ENCODE results near the gene IL6.
"Not testable (repeated sequence)": the region's sequence is repeated elsewhere in the genome, so short reads cannot be mapped to it uniquely, and the experiment has no call there.

IL6 gene

DNA sequence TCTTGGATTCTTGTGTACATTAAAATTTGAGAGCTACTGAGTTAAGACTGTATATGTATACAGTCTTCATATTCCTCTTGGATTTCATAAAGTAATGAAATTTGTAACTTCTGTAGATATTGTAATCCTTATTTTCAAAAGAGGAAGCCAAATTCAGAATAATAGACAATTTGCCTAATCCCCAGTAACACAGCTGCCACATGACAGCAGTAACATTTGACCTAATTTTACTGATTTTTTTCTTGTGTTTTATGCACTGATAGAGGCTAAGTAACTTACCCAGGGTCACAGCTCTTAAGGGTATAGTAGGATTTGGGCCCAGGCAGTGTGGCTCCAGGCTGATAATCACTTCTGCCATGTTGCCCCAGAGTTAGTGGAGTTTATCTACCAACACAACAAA, 40.4 kb upstream of the IL6 start:
- DNase-seq (ENCODE audit: low read depth), result no peak
- H3K4me3 ChIP-seq (ENCODE audit: low read length), result no peak overlapping the region
- TF ChIP-seq, protein P1, sequence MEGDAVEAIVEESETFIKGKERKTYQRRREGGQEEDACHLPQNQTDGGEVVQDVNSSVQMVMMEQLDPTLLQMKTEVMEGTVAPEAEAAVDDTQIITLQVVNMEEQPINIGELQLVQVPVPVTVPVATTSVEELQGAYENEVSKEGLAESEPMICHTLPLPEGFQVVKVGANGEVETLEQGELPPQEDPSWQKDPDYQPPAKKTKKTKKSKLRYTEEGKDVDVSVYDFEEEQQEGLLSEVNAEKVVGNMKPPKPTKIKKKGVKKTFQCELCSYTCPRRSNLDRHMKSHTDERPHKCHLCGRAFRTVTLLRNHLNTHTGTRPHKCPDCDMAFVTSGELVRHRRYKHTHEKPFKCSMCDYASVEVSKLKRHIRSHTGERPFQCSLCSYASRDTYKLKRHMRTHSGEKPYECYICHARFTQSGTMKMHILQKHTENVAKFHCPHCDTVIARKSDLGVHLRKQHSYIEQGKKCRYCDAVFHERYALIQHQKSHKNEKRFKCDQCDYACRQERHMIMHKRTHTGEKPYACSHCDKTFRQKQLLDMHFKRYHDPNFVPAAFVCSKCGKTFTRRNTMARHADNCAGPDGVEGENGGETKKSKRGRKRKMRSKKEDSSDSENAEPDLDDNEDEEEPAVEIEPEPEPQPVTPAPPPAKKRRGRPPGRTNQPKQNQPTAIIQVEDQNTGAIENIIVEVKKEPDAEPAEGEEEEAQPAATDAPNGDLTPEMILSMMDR (IDR thresholded peaks at IDR 0.05; ENCODE audit: insufficient read depth, low read depth, low read length, missing control alignments), result no peak

DNA sequence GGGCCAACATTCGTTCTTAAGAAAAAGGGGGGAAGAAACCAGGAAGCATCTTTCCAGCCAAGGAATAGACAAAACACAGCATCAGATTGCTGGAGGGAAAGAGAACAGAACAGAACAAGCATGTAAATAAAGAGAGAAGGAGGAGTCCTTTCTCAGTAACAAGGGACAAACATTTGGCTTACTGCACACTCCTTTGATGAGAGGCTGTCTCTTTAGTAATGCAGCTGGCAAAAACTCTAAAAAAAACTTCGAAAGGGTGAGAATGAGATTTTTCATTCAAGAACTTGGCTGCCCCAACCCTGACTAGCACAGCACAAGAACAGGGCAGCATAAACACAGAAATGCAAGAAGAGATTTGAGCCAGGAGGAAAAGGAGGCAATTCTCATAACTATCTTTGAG, 38.9 kb upstream of the IL6 start:
- H3K4me3 ChIP-seq (ENCODE audit: low read length), result no peak overlapping the region
- TF ChIP-seq, protein P1 (IDR thresholded peaks at IDR 0.05; ENCODE audit: insufficient read depth, low read depth, low read length, missing control alignments), result no peak
- DNase-seq (ENCODE audit: low read depth), result no peak

DNA sequence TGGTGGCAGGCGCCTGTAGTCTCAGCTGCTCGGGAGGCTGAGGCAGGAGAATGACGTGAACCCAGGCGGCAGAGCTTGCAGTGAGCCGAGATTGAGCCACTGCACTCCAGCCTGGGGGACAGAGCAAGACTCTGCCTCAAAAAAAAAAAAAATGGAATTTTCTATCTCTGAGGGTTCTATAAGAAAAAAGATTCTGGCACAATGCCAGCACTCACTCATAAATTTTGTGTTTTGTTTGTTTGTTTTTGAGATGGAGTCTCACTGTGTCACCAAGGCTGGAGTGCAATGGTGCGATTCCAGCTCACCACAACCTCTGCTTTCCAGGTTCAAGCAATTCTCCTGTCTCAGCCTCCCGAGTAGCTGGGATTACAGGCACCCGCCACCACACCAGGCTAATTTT, 38.1 kb upstream of the IL6 start:
- not testable (repeated sequence) for DNase-seq (ENCODE audit: low read depth); H3K4me3 ChIP-seq (ENCODE audit: low read length)

DNA sequence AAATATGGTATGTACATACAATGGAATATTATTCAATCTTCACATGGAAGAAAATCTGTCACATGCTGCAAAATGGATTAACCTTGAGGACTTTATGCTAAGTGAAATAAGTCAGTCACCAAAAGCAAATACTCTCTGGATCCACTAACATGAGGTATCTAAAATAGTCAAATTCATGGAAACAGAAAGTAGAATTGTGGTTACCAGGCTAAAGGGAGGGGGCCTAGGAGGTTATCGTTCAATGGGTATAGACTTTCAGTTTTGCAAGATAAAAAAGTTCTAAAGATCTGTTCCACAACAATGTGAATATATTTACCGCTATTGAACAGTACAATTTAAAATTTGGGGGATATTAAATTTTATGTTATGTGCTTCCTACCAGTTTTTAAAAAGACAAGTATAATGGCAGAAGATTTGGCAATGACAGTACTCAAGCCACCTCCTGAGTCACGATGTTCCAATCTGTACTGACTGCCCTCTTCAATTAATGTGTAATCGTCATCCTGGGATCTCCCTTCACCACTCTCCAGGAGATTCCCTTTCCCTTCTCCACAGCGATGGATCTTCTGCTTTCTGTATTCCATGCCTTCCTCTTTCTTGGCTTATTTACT, 32.3 kb upstream of the IL6 start:
- no peak overlapping the region for H3K4me3 ChIP-seq (ENCODE audit: low read length)

DNA sequence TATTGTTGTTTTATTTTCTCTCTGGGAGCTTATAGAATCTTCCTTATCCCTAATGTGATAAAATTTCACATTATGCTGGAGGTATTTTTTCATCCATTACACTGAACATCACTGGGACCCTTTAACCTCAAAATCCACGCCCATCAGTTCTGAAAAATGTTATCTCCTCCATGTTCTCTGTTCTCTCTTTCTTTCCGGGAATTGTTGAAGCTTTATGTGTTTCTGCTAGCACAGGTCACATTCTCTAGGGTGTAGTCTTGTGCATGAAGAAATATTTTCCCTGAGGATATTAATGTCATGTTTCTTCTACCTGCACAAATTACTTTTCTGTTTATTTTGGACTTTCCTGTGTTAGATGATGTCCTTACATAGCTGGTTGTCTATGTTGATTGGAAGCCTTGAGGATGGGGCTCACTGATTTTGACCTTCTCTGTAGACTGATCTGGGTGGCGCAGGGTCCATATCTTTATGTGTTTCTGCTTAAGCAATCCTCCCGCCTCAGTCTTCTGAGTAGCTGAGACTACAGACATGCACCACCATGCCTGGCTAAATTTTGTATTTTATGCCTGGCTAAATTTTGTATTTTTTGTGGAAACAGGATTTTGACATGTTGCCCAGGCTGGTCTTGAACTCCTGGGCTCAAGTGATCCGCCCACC, 31.4 kb upstream of the IL6 start:
- H3K4me3 ChIP-seq (ENCODE audit: low read length), result no peak overlapping the region
- no peak for DNase-seq (ENCODE audit: low read depth)
- TF ChIP-seq, protein P1 (IDR thresholded peaks at IDR 0.05; ENCODE audit: insufficient read depth, low read depth, low read length, missing control alignments), result no peak

More for the DNA sequence above, 32.3 kb upstream of the IL6 start:
- DNase-seq (ENCODE audit: low read depth), result no peak
- TF ChIP-seq, protein P1 (IDR thresholded peaks at IDR 0.05; ENCODE audit: insufficient read depth, low read depth, low read length, missing control alignments), result no peak

DNA sequence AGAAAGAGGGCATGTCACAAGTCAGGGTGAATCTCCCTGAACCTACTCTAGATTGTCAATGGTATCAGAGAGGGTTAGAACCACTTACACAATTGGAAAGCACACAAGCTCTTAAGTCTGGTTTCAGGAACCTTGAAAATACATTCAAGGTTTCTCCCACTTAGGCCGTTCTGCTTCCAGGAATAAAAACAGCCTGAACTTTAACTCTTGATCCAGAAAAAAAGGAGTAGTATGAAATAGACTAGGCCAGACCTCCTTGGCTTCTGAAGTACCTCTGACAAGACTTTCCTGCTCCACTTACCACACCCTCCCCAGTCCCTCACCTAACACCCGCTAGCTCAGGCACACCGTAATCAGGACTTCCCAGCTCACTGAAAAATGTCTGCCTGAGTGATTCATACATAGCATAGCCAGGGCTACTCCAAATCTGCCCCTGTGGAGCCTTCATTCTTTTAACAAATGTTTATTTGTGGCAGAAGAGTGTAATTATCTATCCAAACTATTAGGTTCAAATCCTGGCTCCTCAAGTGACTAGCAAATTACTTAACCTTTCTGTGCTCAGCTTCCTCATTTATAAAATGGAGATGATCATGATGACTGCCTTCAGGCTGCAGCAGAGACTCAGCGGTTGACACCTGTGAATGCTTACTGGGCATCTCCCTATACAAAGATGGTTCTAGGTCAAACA, 30.3 kb upstream of the IL6 start:
- H3K4me3 ChIP-seq (ENCODE audit: low read length), result no peak overlapping the region
- TF ChIP-seq, protein P1 (IDR thresholded peaks at IDR 0.05; ENCODE audit: insufficient read depth, low read depth, low read length, missing control alignments), result no peak
- DNase-seq (ENCODE audit: low read depth), result peak; percentile 77

DNA sequence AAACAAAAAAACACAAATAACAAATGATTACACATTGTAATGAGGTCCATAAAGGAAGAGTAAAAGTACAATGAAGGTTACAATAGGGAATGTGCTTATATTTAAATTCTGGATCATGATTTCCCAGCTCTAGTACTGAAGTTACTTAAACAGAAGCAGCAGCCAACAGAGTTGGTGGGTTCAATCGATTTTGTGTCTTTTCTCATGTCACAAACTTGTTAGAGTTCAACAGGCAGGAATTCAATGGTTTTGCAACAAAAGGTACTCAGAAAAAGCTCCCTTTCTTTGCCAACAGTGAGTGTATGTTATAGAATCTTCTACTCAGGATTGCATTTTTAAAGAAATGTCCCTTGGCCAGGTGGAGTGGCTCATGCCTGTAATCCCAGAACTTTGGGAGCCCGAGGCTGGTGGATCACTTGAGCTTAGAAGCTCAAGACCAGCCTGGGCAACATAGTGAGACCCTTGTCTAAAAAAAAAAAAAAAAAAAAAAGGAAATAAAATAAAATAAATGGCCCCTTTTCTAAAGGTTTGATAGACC, 29.6 kb upstream of the IL6 start:
- H3K4me3 ChIP-seq (ENCODE audit: low read length), result no peak overlapping the region
- TF ChIP-seq, protein P1 (IDR thresholded peaks at IDR 0.05; ENCODE audit: insufficient read depth, low read depth, low read length, missing control alignments), result no peak
- no peak for DNase-seq (ENCODE audit: low read depth)
